ENCODE data around the gene WNT5B.

DNA sequence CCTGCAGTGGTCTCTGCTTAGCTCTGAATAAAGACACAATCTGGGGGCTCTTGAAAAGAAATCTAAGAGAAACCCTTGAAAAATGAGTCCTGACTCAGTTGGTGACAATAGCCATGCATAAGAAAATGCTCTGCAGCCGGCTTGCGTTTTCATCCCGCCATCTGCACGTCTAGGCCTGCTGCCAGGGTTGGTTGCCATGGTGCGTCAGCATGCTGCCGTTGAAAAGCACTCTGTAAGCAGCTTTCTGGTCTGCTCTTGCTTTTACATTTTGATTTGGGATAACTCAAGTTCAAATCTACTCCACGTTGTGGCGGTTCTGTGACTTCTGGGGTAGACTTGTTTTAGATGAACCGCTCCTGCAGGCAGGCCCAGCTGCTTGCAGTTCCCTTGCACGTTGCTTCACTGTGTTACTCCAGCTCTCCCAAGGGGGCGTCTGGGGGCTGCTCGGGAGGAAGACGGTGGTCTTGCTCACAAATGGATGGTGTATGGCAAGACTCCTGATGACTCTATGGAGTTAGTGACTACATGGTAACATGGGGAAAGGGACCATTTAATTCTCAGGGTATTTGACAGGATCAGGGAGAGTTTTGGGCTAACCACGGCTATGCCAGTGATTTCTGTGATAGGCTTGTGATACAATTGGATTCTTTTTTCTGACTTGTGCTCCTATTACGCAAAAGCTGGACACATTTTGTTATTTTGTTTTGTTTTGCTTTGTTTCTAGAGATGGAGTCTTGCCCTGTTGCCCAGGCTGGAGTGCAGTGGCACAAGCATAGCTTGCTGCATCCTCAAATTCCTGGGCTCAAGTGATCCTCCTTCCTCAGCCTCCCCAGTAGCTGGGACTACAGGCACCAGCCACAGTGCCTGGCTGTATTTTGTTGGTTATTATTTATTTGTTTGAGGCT, 15.8 kb downstream of the WNT5B start:
- no peak for TF ChIP-seq POLR2A (IDR thresholded peaks at IDR 0.05; ENCODE audit: low read length)
- no peak for TF ChIP-seq GATA1 (IDR thresholded peaks at IDR 0.05; ENCODE audit: low read depth, low read length)

Data from erythroblast (primary cell).